Aorta (tissue), 5 donors: ENCODE results near the gene FGF14. TPM values are rescaled to one million over a fixed set of nuclear protein-coding genes. Genes with fewer than 3 reads are reported as not detected.

Source experiments
- ATAC-seq: fragments of 200-7000 bp; cut with Tn5 transposase; one replicate; pipeline ENCODE4 v1.9.1; 2022; ENCODE audit warnings: moderate library complexity; ENCODE audit not compliant: low FRiP score
- DNase-seq, 2 donors: peaks; one replicate each; pipeline ENCODE4 v3.0.0-alpha.2; 2020
- H3K27ac ChIP-seq, 2 donors: one replicate each; pipeline ENCODE4 v1.5.1; 2013; ENCODE audit warnings: low read length in 2 of 2, mild to moderate bottlenecking in 2 of 2, moderate library complexity in 2 of 2, control low read depth in 1 of 2, inconsistent platforms in 1 of 2, low read depth in 1 of 2
- H3K27me3 ChIP-seq, 2 donors: one replicate each; pipeline ENCODE4 v1.6.1; 2013; ENCODE audit warnings: control low read depth in 1 of 2, low read length in 1 of 2, mild to moderate bottlenecking in 1 of 2, moderate library complexity in 1 of 2; ENCODE audit not compliant: insufficient read depth in 2 of 2, control insufficient read depth in 1 of 2
- H3K36me3 ChIP-seq, 2 donors: one replicate each; pipeline ENCODE4 v1.6.1; 2013; ENCODE audit warnings: control low read depth in 1 of 2, low read length in 1 of 2, mild to moderate bottlenecking in 1 of 2; ENCODE audit not compliant: insufficient read depth in 2 of 2, control insufficient read depth in 1 of 2
- H3K4me1 ChIP-seq, 2 donors: one replicate each; pipeline ENCODE4 v1.6.1; 2013; ENCODE audit warnings: low read length in 2 of 2, control low read depth in 1 of 2, mild to moderate bottlenecking in 1 of 2, moderate library complexity in 1 of 2; ENCODE audit not compliant: insufficient read depth in 2 of 2, control insufficient read depth in 1 of 2
- H3K4me3 ChIP-seq, 2 donors: one replicate each; pipeline ENCODE4 v1.5.1; 2013; ENCODE audit warnings: low read length in 2 of 2, control low read depth in 1 of 2, mild to moderate bottlenecking in 1 of 2
- H3K9me3 ChIP-seq: one replicate; pipeline ENCODE4 v1.6.1; 2013; ENCODE audit warnings: mild to moderate bottlenecking, low read length; ENCODE audit not compliant: control insufficient read depth
- WGBS, 2 donors: extraction: QIAGEN DNeasy Blood & Tissue Kit; methylation state at CpG; one replicate each; pipeline ENCODE4 v1.1.7; 2013; 5-methylcytosine and 5-hydroxymethylcytosine counted together
- intact Hi-C, 2 donors: fragments of 100-400 bp; cut with DNase I; formaldehyde crosslinking; loops; one replicate each; pipeline versions ENCODE4 v1.14.2 to v1.15.0; 2022
- polyA plus RNA-seq, 2 donors: library from polyadenylated mRNA; stranded (reverse); fragments of 200-250 nt; gene quantifications; one replicate each; pipeline ENCODE4 v1.2.3, GENCODE V29; 2013
- total RNA-seq, 2 donors: library from RNA; stranded (reverse); fragmentation: NEBNext Ultra II Directional; extraction: Animal tissue kit (Norgen Biotek cat#: 25700); gene quantifications; one replicate each; pipeline ENCODE4 v1.2.1, GENCODE V29; 2021
- donor health status: healthy with polysubstance abuse.
- donor health status: Bipolar disorder and iron deficiency.
- donor health status: DM: no; HTN: no; CAD: no.
- donor health status: DM: no; HTN: no; CAD: no.
- donor health status: DM: yes; HTN: yes; CAD: no.

The FGF14 gene
- total and polyA plus RNA-seq, 4 donors, result 0.13 to 4.6 (median 0.72) TPM

DNA sequence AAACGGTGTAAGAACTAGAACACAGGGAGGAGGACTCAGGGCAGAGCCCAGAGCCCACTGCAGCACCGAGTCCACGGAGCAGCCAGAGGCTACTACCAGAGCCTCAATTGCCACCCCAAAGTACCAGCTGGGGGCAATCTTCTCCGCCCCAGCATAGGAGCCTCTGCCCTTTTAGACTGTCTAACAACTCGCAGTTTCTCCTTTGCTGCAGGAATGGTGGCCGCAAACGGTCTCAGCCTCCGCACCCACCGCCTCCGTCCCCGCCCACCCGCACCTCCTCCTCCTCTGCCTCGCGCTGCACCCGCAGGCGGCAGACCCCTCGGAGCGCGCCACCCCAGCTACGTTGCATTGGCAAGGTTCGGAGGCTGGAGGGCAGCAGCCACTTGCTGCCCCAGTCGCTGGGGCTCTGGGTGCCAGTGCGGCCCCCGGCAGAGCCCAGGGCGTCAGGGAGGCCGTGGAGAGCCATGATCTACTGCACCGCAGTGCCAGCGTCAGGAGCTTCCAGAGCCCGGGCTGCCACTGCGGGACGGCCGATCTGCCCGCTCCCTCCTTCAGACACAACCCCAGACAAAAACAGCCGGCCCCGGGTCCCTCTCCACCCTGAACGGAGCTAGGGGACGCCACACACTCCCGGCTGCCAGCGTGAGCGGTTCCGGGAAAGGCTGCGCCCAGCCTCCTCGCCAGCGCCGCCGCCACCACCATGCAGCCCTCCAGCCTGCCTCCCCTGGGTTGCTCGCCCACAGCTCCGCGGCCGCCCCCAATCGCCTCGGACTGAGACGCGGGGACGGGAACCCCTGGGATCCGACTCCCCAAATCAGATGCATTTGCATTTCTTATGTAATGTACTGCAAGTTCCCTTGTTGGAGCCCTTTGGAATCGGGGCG lies 1.8 kb downstream of the FGF14 start:
- peak; percentile 50 to 76 for DNase-seq

DNA sequence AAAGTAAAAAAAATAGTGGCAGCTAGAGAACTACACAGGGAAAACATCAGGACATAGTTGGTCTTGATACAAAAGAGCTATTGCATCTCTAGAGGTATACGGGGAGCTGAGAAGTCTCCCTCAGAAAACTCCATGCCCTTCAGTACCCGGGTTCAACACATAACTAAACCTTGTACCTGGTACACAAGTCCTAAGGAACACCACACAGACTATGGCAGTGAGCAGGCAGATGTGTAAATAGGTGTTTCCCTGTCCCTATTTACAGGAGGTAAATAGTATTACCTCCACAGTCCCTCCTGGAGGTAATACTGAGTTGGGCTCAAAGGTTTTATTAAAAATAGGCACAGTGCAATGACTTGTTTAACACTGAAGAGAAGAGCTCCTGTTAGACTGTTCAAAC lies 5.9 kb downstream of the FGF14 start:
- Histone ChIP-seq H3K9me3 (no peaks in the 10 kb centered on the region), H3K36me3 (no peaks in the 10 kb centered on the region), H3K27ac (no peak overlapping the region), H3K27me3 (no peaks in the 10 kb centered on the region), H3K4me1 (no peaks in the 10 kb centered on the region), H3K4me3 (no peak overlapping the region)
- DNase-seq, result no peak
- WGBS, 2 donors, result 94 to 97% methylated on average over 2 of the region's 2 CpGs
- ATAC-seq, result no peak
- intact Hi-C loops, result loop anchor here in 1 of 2 donors (10.0 kb wide), 1 partner anchor 449 kb away; the partner anchor contains the start of gene ERCC5

More for the DNA sequence above, 1.8 kb downstream of the FGF14 start:
- peak overlapping the region; percentile 66 for H3K4me3 ChIP-seq
- no peaks in the 10 kb centered on the region for H3K4me1 ChIP-seq
- intact Hi-C loops, result loop anchor here in 1 of 2 donors (10.0 kb wide), 1 partner anchor 445 kb away; the partner anchor contains the start of gene ERCC5
- H3K27ac ChIP-seq, result no peak overlapping the region
- peak; percentile 45 for ATAC-seq
- H3K9me3 ChIP-seq, result no peaks in the 10 kb centered on the region
- no peaks in the 10 kb centered on the region for H3K27me3 ChIP-seq
- 0% methylated on average over 48 to 58 of the region's 58 CpGs for WGBS, 2 donors
- H3K36me3 ChIP-seq, result no peaks in the 10 kb centered on the region

DNA sequence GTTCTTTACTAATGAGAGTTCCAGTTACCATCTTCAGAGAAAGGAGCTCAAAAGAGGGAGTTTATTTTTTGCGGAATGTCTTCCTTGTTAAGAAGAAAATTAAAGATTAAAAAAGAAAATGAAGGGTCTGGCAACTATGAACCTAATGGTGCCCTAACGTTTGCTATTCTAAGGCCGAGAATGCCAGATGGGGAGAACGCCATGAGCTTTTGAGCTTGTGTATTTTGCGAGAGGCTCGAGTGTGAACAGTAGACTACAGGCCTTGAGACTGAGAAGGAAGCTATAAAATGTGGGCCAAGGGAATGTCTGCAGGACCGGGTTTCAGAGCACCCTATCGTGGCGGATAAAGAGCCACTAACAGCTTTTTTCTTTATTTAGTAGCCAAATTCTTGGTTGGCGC lies 6.7 kb downstream of the FGF14 start:
- H3K9me3 ChIP-seq, result no peaks in the 10 kb centered on the region
- H3K4me1 ChIP-seq, result no peaks in the 10 kb centered on the region
- ATAC-seq (no peak), DNase-seq (no peak)
- H3K27ac ChIP-seq, result peak overlapping the region in 1 of 2 donors; percentile 56
- intact Hi-C loops, result loop anchor here in 1 of 2 donors (10.0 kb wide), 1 partner anchor 450 kb away; the partner anchor contains the start of gene ERCC5
- no peaks in the 10 kb centered on the region for H3K36me3 ChIP-seq
- peak overlapping the region; percentile 65 to 89 for H3K4me3 ChIP-seq
- H3K27me3 ChIP-seq, result no peaks in the 10 kb centered on the region
- 69 to 70% methylated on average over 10 of the region's 10 CpGs for WGBS, 2 donors

DNA sequence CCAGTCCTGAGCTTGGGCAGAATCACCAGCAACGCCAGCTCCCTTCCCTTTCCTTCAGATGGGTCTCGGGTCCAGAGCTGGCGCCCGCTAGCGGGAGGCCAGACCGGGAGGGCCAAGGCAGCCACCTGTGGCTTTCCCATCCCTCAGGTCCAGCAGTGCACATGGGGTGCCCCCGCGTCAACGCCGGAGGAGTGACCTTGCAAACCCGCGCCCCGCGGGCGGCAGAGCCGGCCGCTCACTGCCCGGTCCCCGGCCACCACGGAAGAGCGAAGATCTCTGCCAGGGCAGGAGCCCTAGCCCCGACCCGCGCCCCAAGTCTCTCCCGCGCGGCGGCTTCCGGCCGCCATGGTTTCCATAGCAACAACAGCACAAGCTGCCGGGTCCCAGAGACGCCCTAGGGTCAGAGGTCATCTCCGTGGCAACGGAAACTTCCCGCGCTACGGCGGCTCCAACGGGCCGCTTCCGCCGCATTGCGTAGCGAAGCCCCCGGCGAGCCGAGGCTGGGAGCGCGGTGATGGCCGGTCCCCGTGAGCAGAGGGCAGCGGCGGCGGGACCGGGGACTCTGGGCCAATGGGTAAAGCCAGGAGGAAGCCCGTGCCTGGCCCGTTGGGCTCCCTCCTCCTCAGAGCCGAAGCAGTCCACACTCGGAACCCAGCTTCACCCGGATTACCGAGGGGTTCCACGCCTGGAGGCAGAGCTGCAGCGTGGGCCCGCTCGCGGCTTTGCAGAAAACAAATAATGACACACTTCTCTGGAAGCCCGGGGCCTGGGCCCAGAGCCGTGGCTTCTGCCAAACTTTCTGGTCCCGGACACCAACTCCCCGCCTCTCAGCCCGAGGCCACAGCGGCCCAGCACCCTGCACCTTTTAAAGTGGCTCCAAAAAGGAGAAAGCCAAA lies 7.4 kb downstream of the FGF14 start:
- Histone ChIP-seq H3K4me3 (peak overlapping the region; percentile 65 to 89), H3K27ac (peak overlapping the region in 1 of 2 donors; percentile 46), H3K9me3 (no peaks in the 10 kb centered on the region), H3K4me1 (no peaks in the 10 kb centered on the region), H3K27me3 (no peaks in the 10 kb centered on the region), H3K36me3 (no peaks in the 10 kb centered on the region)
- intact Hi-C loops, result loop anchor here (5.0 to 10.0 kb wide), 3 partner anchors 392 to 453 kb away; partner anchors contain the start of gene ERCC5 (in 2 of the 2)
- ATAC-seq (peak; percentile 96), DNase-seq (peak; percentile 97 to 98)
- WGBS, 2 donors, result 1% methylated on average over 61 to 72 of the region's 72 CpGs

DNA sequence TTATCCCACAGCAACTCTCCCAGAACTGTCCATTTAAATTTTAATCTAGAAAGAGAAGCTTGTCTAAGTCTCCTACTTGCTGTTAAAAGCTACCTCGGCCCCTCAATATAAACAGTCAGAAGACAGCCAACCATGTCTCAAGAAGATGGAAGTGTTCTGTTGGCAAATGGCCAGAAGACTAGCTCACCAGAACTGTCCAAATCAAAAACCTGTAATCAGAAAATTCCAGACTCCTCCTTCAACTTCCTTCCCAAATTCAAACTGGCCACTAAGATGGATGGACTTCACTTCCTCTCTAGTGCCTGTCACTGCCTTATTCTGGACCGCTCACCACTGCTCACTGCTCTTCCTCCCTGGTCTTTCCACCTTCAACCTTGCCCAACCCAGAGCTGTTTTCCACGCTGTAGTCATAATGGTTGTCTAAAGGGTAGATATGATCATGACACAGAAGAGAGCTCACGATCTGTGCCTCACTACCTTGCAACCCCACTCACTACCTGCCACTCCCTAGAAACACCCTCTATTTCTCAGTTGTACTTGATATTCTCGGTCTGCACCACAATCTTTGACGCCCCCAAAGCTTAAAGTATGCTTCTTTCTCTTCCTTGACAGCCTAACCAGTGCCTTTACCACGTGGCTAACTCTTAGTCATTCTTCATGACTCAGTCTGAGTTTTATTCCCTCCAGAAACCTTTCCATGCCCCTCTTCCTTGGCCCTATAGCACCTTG lies 9.2 kb downstream of the FGF14 start:
- H3K4me1 ChIP-seq, result no peaks in the 10 kb centered on the region
- 81 to 83% methylated on average over 7 of the region's 7 CpGs for WGBS, 2 donors
- no peak overlapping the region for H3K27ac ChIP-seq
- no peaks in the 10 kb centered on the region for H3K36me3 ChIP-seq
- DNase-seq (no peak), ATAC-seq (no peak)
- intact Hi-C loops, result loop anchor here (5.0 to 10.0 kb wide), 3 partner anchors 390 to 455 kb away; partner anchors contain the start of gene ERCC5 (in 2 of the 2)
- no peak overlapping the region for H3K4me3 ChIP-seq
- H3K27me3 ChIP-seq, result no peaks in the 10 kb centered on the region
- no peaks in the 10 kb centered on the region for H3K9me3 ChIP-seq

DNA sequence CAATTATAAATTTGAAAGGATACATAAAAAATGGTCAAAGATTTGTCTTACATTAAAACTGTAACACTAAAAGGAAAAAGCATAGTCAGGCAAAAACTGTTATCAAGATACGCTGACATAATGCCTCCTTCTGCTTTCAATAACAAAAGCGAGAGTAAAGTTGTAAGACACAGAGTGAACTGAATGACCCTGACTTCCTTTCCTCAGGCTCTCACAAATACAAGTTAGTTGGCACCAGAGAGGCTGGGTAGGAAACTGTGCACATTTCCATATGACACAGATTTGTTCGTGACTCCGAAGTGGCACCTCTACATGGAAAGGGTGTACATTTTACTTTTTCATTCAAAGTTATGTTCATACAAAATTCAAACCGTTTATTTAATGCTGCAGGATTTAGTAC lies 15.4 kb downstream of the FGF14 start:
- H3K36me3 ChIP-seq, result no peaks in the 10 kb centered on the region
- intact Hi-C loops, result no loop called here
- H3K9me3 ChIP-seq, result no peaks in the 10 kb centered on the region
- H3K4me1 ChIP-seq, result no peaks in the 10 kb centered on the region
- H3K27ac ChIP-seq, result no peak overlapping the region
- no peak overlapping the region for H3K4me3 ChIP-seq
- DNase-seq (no peak), ATAC-seq (no peak)
- no peaks in the 10 kb centered on the region for H3K27me3 ChIP-seq
- WGBS, 2 donors, result 59 to 63% methylated on average over 5 of the region's 5 CpGs

DNA sequence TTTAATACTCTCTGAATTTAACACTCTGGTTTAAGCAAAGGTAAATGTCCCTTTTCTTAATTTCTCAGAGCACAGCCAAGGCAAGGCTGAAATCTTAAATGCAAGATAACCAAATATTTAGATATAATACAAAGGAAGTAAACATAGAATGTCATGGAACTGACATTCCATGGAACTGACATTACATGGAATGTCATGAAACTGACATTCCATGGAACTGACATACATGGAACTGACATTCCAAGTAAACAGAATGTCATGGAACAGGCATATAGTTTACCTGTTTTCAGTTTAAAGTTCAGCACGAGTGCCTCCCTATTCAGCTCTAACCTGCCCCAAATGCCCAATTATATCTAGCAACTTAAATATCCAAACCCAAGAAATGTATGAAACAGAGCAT lies 21.8 kb downstream of the FGF14 start:
- no peak overlapping the region for H3K4me3 ChIP-seq

DNA sequence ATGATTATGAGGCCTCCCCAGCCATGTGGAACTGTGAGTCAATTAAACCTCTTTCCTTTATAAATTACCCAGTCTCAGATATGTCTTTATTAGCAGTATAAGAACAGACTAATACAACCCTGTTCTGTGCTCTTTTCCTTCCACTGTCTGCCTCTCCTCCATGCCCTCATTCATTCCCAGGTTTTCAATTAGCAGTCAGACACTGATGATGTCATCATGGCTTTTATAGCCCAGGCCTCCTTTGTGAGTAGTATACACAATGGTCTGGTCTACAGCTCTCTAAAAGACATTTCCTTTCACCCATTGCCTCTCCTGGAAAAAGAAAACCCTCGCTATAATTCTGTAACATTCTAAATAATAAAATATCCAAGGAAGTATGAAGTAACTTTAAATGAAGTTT lies 25.5 kb downstream of the FGF14 start:
- Histone ChIP-seq H3K36me3 (no peaks in the 10 kb centered on the region), H3K27me3 (no peaks in the 10 kb centered on the region), H3K4me3 (no peak overlapping the region), H3K4me1 (no peaks in the 10 kb centered on the region), H3K9me3 (no peaks in the 10 kb centered on the region), H3K27ac (no peak overlapping the region)
- ATAC-seq (no peak), DNase-seq (no peak)
- 96 to 100% methylated on average over 1 of the region's 1 CpG for WGBS, 2 donors
- intact Hi-C loops, result no loop called here

More for the DNA sequence above, 21.8 kb downstream of the FGF14 start:
- Histone ChIP-seq H3K27me3 (no peaks in the 10 kb centered on the region), H3K9me3 (no peaks in the 10 kb centered on the region), H3K4me1 (no peaks in the 10 kb centered on the region), H3K36me3 (no peaks in the 10 kb centered on the region), H3K27ac (no peak overlapping the region)
- no peak for ATAC-seq
- intact Hi-C loops, result no loop called here
- DNase-seq, result no peak
- WGBS, 2 donors, result 70 to 84% methylated on average over 1 of the region's 1 CpG
